ENCODE results near the gene XPNPEP3.
A peak's percentile ranks its signal among the peaks of the same experiment; 100 is the strongest.
"Not testable (repeated sequence)": the region's sequence is repeated elsewhere in the genome, so short reads cannot be mapped to it uniquely, and the experiment has no call there.

XPNPEP3 gene

DNA sequence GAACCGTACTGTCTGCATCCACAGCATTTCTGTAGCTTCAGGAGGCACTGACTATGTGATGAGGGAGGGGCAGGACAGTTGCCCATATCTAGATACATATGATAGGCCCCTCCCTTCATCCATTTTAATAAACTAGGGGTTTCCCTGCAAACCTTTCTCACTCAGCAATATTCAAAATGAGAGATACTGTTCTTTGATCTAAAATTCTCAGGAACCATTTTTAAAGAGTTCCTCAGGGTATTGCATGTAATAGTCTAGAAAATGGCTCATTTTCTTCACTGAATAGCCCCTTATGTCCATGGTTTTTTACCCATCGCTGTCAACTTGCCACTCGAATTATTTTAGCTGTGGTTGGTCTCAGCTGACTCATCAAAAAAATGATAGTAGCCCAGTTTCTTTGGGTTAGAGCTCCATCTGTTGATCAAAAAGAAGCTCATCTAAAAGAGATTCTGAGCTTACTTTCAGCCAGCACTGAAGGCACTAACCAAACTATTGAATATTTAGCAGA is 42.0 kb downstream of the XPNPEP3 start:
- in situ Hi-C loops (cut with MboI; ENCODE audit: low sequenced_read_pairs, unreplicated experiment): no loop called here
- TF ChIP-seq, protein P1, sequence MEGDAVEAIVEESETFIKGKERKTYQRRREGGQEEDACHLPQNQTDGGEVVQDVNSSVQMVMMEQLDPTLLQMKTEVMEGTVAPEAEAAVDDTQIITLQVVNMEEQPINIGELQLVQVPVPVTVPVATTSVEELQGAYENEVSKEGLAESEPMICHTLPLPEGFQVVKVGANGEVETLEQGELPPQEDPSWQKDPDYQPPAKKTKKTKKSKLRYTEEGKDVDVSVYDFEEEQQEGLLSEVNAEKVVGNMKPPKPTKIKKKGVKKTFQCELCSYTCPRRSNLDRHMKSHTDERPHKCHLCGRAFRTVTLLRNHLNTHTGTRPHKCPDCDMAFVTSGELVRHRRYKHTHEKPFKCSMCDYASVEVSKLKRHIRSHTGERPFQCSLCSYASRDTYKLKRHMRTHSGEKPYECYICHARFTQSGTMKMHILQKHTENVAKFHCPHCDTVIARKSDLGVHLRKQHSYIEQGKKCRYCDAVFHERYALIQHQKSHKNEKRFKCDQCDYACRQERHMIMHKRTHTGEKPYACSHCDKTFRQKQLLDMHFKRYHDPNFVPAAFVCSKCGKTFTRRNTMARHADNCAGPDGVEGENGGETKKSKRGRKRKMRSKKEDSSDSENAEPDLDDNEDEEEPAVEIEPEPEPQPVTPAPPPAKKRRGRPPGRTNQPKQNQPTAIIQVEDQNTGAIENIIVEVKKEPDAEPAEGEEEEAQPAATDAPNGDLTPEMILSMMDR (IDR thresholded peaks at IDR 0.05; ENCODE audit: borderline replicate concordance, control extremely low read depth, extremely low read depth, insufficient read depth, missing control alignments): peak; percentile 35
- peak; percentile 72 for DNase-seq (ENCODE audit: low spot score)

DNA sequence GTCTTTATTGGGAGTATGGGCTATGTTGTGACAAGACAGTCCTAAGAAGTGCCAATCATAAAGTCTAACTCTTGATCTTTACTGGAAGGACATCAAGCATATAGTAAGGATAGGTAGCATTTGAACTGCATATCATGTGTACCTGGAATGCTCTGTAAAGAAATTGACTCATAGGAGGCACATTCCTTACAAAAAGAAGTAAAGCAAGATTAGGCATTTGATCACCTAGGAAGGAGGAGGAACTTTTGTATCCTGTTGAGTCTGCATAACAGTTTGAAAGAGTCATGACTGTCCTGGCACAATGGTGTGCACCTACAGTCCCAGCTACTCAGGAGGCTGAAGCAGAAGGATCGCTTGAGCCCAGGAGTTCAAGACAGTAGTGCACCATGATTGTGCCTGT is 47.2 kb downstream of the XPNPEP3 start:
- in situ Hi-C loops (cut with MboI; ENCODE audit: low sequenced_read_pairs, unreplicated experiment): no loop called here
- TF ChIP-seq, protein P1 (IDR thresholded peaks at IDR 0.05; ENCODE audit: borderline replicate concordance, control extremely low read depth, extremely low read depth, insufficient read depth, missing control alignments): no peak

DNA sequence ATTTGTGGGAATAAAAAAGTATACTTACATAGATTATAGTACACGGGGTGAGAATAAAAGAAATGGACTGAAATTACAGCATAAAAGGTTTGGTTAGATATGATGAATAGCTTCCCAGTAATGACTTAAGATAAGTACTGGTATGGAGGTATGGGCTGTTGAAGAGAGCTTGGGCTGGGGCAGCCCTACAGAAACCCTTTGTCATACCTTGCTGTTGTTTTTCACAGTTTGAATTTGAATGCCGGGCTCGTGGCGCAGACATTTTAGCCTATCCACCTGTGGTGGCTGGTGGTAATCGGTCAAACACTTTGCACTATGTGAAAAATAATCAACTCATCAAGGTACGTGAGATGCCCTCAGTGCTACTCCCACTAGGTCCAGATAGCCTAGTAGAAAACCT is 51.9 kb downstream of the XPNPEP3 start:
- DNase-seq (ENCODE audit: low spot score): no peak
- in situ Hi-C loops (cut with MboI; ENCODE audit: low sequenced_read_pairs, unreplicated experiment): no loop called here
- TF ChIP-seq, protein P1 (IDR thresholded peaks at IDR 0.05; ENCODE audit: borderline replicate concordance, control extremely low read depth, extremely low read depth, insufficient read depth, missing control alignments): no peak

More for the DNA sequence above, 47.2 kb downstream of the XPNPEP3 start:
- DNase-seq (ENCODE audit: low spot score): no peak

DNA sequence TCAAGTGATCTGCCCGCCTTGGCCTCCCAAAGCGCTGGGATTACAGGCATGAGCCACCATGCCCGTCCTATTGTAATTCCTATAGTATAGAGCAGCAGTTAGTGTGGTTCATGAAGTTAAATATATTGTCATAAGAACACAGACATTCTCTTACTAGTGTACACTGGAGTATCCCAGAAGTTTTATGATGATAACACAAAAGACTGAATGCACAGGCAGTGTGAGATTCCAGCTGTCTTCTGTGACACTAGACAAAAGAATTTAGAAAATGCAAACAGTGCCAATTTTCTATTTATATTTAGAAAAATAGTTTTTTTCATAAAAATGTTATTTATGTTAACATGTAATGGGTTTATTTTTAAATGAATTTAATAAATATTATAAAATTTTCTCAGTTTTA is 54.8 kb downstream of the XPNPEP3 start:
- TF ChIP-seq, protein P1 (IDR thresholded peaks at IDR 0.05; ENCODE audit: borderline replicate concordance, control extremely low read depth, extremely low read depth, insufficient read depth, missing control alignments): no peak
- in situ Hi-C loops (cut with MboI; ENCODE audit: low sequenced_read_pairs, unreplicated experiment): no loop called here
- no peak for DNase-seq (ENCODE audit: low spot score)

DNA sequence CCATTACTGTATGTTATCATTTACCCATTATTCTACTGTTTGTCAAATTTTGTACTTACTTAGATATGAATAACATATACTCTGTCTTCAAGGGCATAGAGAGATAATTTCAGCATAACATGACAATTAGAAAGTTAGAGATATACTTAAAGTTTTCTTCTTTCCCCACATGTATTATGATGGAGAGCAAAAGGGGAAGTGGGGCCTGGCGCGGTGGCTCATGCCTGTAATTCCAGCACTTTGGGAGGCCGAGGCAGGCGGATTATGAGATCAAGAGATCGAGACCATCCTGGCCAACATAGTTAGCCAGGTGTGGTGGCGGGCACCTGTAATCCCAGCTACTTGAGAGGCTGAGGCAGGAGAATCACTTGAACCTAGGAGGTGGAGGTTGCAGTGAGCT is 56.0 kb downstream of the XPNPEP3 start:
- in situ Hi-C loops (cut with MboI; ENCODE audit: low sequenced_read_pairs, unreplicated experiment): not testable (repeated sequence)

DNA sequence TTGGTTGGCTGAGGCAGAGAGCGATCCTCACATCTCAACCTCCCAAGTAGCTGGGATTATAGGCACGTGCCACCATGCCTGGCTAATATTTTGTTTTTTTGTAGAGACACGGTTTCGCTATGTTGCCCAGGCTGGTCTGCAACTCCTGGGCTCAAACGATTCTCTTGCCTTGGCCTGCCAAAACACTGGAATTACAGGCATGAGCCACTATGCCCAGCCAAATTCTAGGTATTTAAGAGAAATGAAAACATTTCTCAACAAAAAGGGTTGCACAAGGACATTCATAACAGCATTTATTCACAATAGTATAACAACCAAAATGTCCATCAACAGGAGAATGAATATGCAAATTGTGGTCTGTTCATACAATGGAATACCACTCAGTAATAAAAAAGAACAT is 62.5 kb downstream of the XPNPEP3 start:
- TF ChIP-seq, protein P1 (IDR thresholded peaks at IDR 0.05; ENCODE audit: borderline replicate concordance, control extremely low read depth, extremely low read depth, insufficient read depth, missing control alignments): no peak
- DNase-seq (ENCODE audit: low spot score): no peak
- in situ Hi-C loops (cut with MboI; ENCODE audit: low sequenced_read_pairs, unreplicated experiment): no loop called here

More for the DNA sequence above, 56.0 kb downstream of the XPNPEP3 start:
- DNase-seq (ENCODE audit: low spot score): not testable (repeated sequence)

DNA sequence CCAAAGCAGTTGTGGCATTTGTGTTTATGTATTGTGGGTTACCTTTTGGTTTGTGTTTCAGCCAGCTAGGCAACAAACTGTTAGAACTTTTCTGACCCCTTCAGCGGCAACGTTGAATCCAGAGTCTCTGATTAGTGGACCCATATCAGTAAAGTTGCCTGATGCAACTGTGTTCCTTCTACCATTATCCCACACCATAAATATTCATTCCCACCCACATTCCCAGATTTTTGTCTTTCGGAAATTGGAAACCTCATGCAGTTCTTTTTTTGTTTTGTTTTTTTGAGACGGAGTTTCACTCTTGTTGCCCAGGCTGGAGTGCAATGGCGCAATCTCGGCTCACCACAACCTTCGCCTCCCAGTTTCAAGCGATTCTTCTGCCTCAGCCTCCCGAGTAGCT is 63.6 kb downstream of the XPNPEP3 start:
- no peak for DNase-seq (ENCODE audit: low spot score)
- TF ChIP-seq, protein P1 (IDR thresholded peaks at IDR 0.05; ENCODE audit: borderline replicate concordance, control extremely low read depth, extremely low read depth, insufficient read depth, missing control alignments): no peak
- in situ Hi-C loops (cut with MboI; ENCODE audit: low sequenced_read_pairs, unreplicated experiment): loop anchor here (10.0 kb wide), 1 partner anchor 314 kb away; no protein-coding TSS in a partner anchor
